ENCODE results near the gene COL6A1.

GRCh38 chr21:46014828-46015227 lies 33.3 kb downstream of the COL6A1 start:
- TF ChIP-seq CTCF (IDR thresholded peaks at IDR 0.05; ENCODE audit: low read length) (no peak), EZH2 (IDR thresholded peaks at IDR 0.05; ENCODE audit: borderline replicate concordance, low read length) (no peak)
